Body of pancreas (tissue), 4 donors: ENCODE measurements around the gene CISH.

Experiments
- POLR2A ChIP-seq, 3 donors: fragments of 450-650 bp; IDR thresholded peaks; one replicate each; pipeline ENCODE4 v1.6.1; 2016; ENCODE audit warnings: antibody characterized with exemption in 3 of 3, mild to moderate bottlenecking in 2 of 3
- TF ChIP-seq, protein P1 (sequence below), 7 experiments: fragments of 450-650 bp in 4 of 7; fragments of 200-600 bp in 3 of 7; sonication (generic) in 3 of 7; IDR thresholded peaks; one replicate each; pipeline ENCODE4 v1.5.1; 2016 to 2019; ENCODE audit warnings: antibody characterized with exemption in 7 of 7

DNA sequence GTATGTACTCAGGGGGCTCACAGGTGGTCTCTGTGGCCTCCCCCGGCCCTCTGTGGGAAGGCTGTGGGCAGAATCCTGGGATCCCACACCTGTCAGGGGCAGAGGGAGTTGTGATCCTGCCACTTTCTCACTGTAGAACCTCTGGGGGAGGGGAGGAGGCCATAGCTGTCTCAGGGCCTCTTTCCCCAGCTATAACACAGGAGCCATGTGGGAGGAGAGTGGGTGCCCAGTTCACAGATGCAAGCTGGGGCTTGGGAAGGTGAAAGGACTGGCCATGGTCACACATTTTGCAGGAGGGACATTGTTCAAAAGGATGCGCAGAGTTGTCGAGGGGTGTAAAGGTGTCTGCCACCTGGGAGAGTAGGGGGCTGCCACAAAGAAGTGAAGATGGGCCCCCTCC, 17.0 kb upstream of the CISH start:
- TF ChIP-seq, protein P1, sequence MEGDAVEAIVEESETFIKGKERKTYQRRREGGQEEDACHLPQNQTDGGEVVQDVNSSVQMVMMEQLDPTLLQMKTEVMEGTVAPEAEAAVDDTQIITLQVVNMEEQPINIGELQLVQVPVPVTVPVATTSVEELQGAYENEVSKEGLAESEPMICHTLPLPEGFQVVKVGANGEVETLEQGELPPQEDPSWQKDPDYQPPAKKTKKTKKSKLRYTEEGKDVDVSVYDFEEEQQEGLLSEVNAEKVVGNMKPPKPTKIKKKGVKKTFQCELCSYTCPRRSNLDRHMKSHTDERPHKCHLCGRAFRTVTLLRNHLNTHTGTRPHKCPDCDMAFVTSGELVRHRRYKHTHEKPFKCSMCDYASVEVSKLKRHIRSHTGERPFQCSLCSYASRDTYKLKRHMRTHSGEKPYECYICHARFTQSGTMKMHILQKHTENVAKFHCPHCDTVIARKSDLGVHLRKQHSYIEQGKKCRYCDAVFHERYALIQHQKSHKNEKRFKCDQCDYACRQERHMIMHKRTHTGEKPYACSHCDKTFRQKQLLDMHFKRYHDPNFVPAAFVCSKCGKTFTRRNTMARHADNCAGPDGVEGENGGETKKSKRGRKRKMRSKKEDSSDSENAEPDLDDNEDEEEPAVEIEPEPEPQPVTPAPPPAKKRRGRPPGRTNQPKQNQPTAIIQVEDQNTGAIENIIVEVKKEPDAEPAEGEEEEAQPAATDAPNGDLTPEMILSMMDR (IDR thresholded peaks at IDR 0.05) = no peak
- no peak for TF ChIP-seq POLR2A (IDR thresholded peaks at IDR 0.05)
